ENCODE results near the gene TBC1D22A. TPM values are rescaled to one million over a fixed set of nuclear protein-coding genes. Genes with fewer than 3 reads are reported as not detected.

TBC1D22A gene
- total and polyA plus RNA-seq, 4 donors: 4.1 to 12.4 (median 8.4) TPM

DNA sequence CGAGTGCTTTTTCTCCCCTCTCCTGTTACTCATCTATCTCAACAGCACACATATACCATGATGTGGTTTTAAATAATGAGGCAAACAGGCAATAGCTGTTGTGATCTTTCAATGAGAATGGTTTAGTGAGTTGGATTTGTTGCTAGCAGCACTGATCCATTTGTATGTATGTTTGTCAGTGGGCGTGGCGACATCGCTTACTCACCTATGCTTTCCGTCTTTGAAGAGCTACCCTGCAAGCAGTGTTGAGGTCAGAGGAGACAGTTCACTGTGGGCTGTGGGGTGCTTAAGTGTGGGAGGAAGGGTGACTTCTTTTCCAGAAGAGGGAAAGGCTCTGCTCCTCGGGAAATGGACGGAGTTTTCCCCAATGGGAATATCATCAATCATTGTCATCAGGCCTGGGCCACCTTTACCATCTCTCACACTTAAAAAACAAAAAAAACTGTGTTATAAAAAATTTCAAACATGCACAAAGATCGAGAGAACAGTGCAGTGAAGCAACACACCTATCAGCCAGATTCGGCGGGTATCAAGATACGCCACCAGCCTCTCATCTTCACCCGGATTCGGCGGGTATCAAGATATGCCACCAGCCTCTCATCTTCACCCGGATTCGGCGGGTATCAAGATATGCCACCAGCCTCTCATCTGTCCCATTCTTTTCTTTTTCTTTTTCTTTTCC is 83.8 kb downstream of the TBC1D22A start:
- DNase-seq (ENCODE audit: low spot score): peak; percentile 2
- Histone ChIP-seq H3K9me3 (ENCODE audit: control insufficient read depth in 4 of 4, low read length in 3 of 4) (no peaks in the 10 kb centered on the region), H3K4me3 (ENCODE audit: low read depth in 1 of 3, low read length in 3 of 3) (no peak overlapping the region), H3K27ac (ENCODE audit: low read depth in 1 of 2, low read length in 2 of 2) (no peak overlapping the region), H3K9ac (ENCODE audit: low read depth in 1 of 2, low read length in 2 of 2) (no peak overlapping the region), H3K4me1 (ENCODE audit: control insufficient read depth in 4 of 4, insufficient read depth in 4 of 4, low read length in 3 of 4) (no peaks in the 10 kb centered on the region), H3K27me3 (ENCODE audit: control insufficient read depth in 4 of 4, insufficient read depth in 4 of 4, low read length in 3 of 4) (no peaks in the 10 kb centered on the region), H3K36me3 (ENCODE audit: control insufficient read depth in 4 of 4, insufficient read depth in 3 of 4, low read depth in 1 of 4, low read length in 3 of 4) (no peaks in the 10 kb centered on the region)
- TF ChIP-seq FOXA2 (IDR thresholded peaks at IDR 0.05) (no peak), HNF4G (IDR thresholded peaks at IDR 0.05) (no peak)
- 93% methylated on average over 17 of the region's 17 CpGs for WGBS

DNA sequence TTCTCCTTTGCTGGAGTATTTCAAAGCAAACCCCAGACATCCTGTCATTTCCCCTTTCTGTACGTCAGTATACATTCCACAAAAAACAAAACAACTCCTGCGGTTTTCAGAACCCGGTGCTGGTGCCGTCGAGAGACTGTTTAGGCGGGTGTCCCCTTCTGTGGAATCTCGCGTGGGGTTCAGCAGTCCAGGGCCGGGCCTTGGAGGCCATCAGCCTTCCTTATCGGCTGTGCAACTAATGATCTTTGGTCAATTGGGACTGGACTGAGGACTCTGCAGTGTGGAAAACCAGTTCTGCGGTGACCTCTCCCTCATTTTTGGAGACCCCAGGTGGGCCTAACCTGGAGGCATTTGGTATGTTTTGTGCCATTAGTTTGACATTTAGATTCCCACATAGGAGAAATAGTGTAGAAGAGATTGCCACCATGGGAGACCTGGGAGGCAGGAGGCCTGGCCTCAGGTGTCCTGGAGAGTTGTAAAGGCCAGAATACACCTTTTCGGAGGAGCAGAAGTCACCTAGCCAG is 84.4 kb downstream of the TBC1D22A start:
- DNase-seq (ENCODE audit: low spot score): peak; percentile 22
- WGBS: 92% methylated on average over 12 of the region's 12 CpGs
- TF ChIP-seq, protein P1, sequence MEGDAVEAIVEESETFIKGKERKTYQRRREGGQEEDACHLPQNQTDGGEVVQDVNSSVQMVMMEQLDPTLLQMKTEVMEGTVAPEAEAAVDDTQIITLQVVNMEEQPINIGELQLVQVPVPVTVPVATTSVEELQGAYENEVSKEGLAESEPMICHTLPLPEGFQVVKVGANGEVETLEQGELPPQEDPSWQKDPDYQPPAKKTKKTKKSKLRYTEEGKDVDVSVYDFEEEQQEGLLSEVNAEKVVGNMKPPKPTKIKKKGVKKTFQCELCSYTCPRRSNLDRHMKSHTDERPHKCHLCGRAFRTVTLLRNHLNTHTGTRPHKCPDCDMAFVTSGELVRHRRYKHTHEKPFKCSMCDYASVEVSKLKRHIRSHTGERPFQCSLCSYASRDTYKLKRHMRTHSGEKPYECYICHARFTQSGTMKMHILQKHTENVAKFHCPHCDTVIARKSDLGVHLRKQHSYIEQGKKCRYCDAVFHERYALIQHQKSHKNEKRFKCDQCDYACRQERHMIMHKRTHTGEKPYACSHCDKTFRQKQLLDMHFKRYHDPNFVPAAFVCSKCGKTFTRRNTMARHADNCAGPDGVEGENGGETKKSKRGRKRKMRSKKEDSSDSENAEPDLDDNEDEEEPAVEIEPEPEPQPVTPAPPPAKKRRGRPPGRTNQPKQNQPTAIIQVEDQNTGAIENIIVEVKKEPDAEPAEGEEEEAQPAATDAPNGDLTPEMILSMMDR (IDR thresholded peaks at IDR 0.05; ENCODE audit: low read depth, low read length, missing input control): no peak
- TF ChIP-seq HNF4A (conservative IDR thresholded peaks at IDR 0.05): no peak
- TF ChIP-seq FOXA2 (IDR thresholded peaks at IDR 0.05): no peak
- no peak for TF ChIP-seq YY1 (IDR thresholded peaks at IDR 0.05)
- TF ChIP-seq EGR1 (IDR thresholded peaks at IDR 0.05; ENCODE audit: low read depth in 2 of 2): no peak
- TF ChIP-seq JUND (IDR thresholded peaks at IDR 0.05): no peak
- TF ChIP-seq FOXA1 (IDR thresholded peaks at IDR 0.05): no peak

DNA sequence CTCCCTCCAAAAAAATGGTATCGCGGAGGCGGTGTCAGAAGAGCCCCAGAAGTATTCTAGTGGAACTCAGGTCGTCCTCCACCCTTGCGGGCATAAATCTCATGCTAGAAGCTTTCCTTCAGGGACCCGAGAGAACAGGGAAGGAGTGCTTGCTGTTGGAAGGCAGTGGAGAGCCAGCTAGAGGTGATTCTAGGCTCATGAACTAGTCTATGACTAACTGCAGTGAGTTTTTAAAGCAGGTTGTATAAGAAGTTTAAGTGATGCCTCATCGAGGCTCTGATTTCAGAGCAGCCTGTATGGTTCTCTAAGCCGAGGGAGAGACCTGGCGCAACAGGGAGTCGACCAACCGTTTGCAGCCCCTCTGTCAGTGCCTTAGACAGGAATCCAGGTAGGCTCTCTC is 85.7 kb downstream of the TBC1D22A start:
- WGBS: 96% methylated on average over 11 of the region's 11 CpGs
- Histone ChIP-seq H3K27ac (ENCODE audit: low read depth in 1 of 2, low read length in 2 of 2) (no peak overlapping the region), H3K36me3 (ENCODE audit: control insufficient read depth in 4 of 4, insufficient read depth in 3 of 4, low read depth in 1 of 4, low read length in 3 of 4) (peaks cover 0 to 2% (median 0%) of the 10 kb centered on the region in 4 donors), H3K4me3 (ENCODE audit: low read depth in 1 of 3, low read length in 3 of 3) (no peak overlapping the region), H3K9ac (ENCODE audit: low read depth in 1 of 2, low read length in 2 of 2) (no peak overlapping the region), H3K4me1 (ENCODE audit: control insufficient read depth in 4 of 4, insufficient read depth in 4 of 4, low read length in 3 of 4) (no peaks in the 10 kb centered on the region), H3K27me3 (ENCODE audit: control insufficient read depth in 4 of 4, insufficient read depth in 4 of 4, low read length in 3 of 4) (no peaks in the 10 kb centered on the region), H3K9me3 (ENCODE audit: control insufficient read depth in 4 of 4, low read length in 3 of 4) (no peaks in the 10 kb centered on the region)
- TF ChIP-seq FOXA1 (IDR thresholded peaks at IDR 0.05) (no peak), HNF4A (conservative IDR thresholded peaks at IDR 0.05) (no peak), EGR1 (IDR thresholded peaks at IDR 0.05; ENCODE audit: low read depth in 2 of 2) (no peak), FOXA2 (IDR thresholded peaks at IDR 0.05) (no peak), HNF4G (IDR thresholded peaks at IDR 0.05) (no peak), YY1 (IDR thresholded peaks at IDR 0.05) (no peak), SP1 (IDR thresholded peaks at IDR 0.05) (no peak)
- TF ChIP-seq, protein P1 (IDR thresholded peaks at IDR 0.05; ENCODE audit: low read depth, low read length, missing input control): no peak
- TF ChIP-seq, protein P2, sequence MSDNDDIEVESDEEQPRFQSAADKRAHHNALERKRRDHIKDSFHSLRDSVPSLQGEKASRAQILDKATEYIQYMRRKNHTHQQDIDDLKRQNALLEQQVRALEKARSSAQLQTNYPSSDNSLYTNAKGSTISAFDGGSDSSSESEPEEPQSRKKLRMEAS (IDR thresholded peaks at IDR 0.05): no peak
- TF ChIP-seq, protein P3, sequence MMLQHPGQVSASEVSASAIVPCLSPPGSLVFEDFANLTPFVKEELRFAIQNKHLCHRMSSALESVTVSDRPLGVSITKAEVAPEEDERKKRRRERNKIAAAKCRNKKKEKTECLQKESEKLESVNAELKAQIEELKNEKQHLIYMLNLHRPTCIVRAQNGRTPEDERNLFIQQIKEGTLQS (IDR thresholded peaks at IDR 0.05): no peak
- DNase-seq (ENCODE audit: low spot score): peak; percentile 19

More for the DNA sequence above, 84.4 kb downstream of the TBC1D22A start:
- no peaks in the 10 kb centered on the region for H3K9me3 ChIP-seq (ENCODE audit: control insufficient read depth in 4 of 4, low read length in 3 of 4)
- H3K9ac ChIP-seq (ENCODE audit: low read depth in 1 of 2, low read length in 2 of 2): no peak overlapping the region
- no peaks in the 10 kb centered on the region for H3K36me3 ChIP-seq (ENCODE audit: control insufficient read depth in 4 of 4, insufficient read depth in 3 of 4, low read depth in 1 of 4, low read length in 3 of 4)
- no peaks in the 10 kb centered on the region for H3K4me1 ChIP-seq (ENCODE audit: control insufficient read depth in 4 of 4, insufficient read depth in 4 of 4, low read length in 3 of 4)
- H3K27me3 ChIP-seq (ENCODE audit: control insufficient read depth in 4 of 4, insufficient read depth in 4 of 4, low read length in 3 of 4): no peaks in the 10 kb centered on the region
- H3K4me3 ChIP-seq (ENCODE audit: low read depth in 1 of 3, low read length in 3 of 3): no peak overlapping the region
- H3K27ac ChIP-seq (ENCODE audit: low read depth in 1 of 2, low read length in 2 of 2): no peak overlapping the region
